ENCODE results near the gene MAP3K19.
A peak's percentile ranks its signal among the peaks of the same experiment; 100 is the strongest.

MAP3K19 gene

GRCh38 chr2:135047300-135047699 is at the start of gene MAP3K19:
TSS of gene MAP3K19 (minus strand) at chr2:135047447. CDS start at chr2:135024647, 22,800 bp downstream.
- H3K4me3 ChIP-seq (replicated peaks in 1 of 2; ENCODE audit: low read depth in 2 of 2, low read length in 2 of 2): no peak within 1 kb of the TSS
- TF ChIP-seq CTCF (IDR thresholded peaks at IDR 0.05; ENCODE audit: low read depth, low read length): no peak
- no peak for DNase-seq (ENCODE audit: low read depth in 2 of 2)

GRCh38 chr2:135096665-135097446 is 49.6 kb upstream of the MAP3K19 start:
- no peak for TF ChIP-seq CTCF (IDR thresholded peaks at IDR 0.05; ENCODE audit: low read depth, low read length)
- no peak overlapping the region for H3K4me3 ChIP-seq (replicated peaks in 1 of 2; ENCODE audit: low read depth in 2 of 2, low read length in 2 of 2)
- peak; percentile 18 to 46 for DNase-seq (ENCODE audit: low read depth in 2 of 2)

GRCh38 chr2:135095591-135095990 is 48.3 kb upstream of the MAP3K19 start:
- no peak for TF ChIP-seq CTCF (IDR thresholded peaks at IDR 0.05; ENCODE audit: low read depth, low read length)
- no peak overlapping the region for H3K4me3 ChIP-seq (replicated peaks in 1 of 2; ENCODE audit: low read depth in 2 of 2, low read length in 2 of 2)
- peak in 1 of 2 donors; percentile 5 for DNase-seq (ENCODE audit: low read depth in 2 of 2)

- DNase-seq (ENCODE audit: low read depth in 2 of 2): no peak
- TF ChIP-seq CTCF (IDR thresholded peaks at IDR 0.05; ENCODE audit: low read depth, low read length): no peak
- no peak overlapping the region for H3K4me3 ChIP-seq (replicated peaks in 1 of 2; ENCODE audit: low read depth in 2 of 2, low read length in 2 of 2)
Measured at GRCh38 chr2:135094508-135094907, 47.3 kb upstream of the MAP3K19 start.

- no peak for TF ChIP-seq CTCF (IDR thresholded peaks at IDR 0.05; ENCODE audit: low read depth, low read length)
- DNase-seq (ENCODE audit: low read depth in 2 of 2): no peak
- no peak overlapping the region for H3K4me3 ChIP-seq (replicated peaks in 1 of 2; ENCODE audit: low read depth in 2 of 2, low read length in 2 of 2)
Measured at GRCh38 chr2:135093670-135094330, 46.6 kb upstream of the MAP3K19 start.

GRCh38 chr2:135093193-135093592 is 45.9 kb upstream of the MAP3K19 start:
- TF ChIP-seq CTCF (IDR thresholded peaks at IDR 0.05; ENCODE audit: low read depth, low read length): no peak
- no peak overlapping the region for H3K4me3 ChIP-seq (replicated peaks in 1 of 2; ENCODE audit: low read depth in 2 of 2, low read length in 2 of 2)
- no peak for DNase-seq (ENCODE audit: low read depth in 2 of 2)

Data from cardiac fibroblast (primary cell).